ENCODE measurements around the gene WDR86. TPM values are rescaled to one million over a fixed set of nuclear protein-coding genes. Genes with fewer than 3 reads are reported as not detected.

The WDR86 gene
- total RNA-seq, 1 experiment from 2014 or later, result not detected

DNA sequence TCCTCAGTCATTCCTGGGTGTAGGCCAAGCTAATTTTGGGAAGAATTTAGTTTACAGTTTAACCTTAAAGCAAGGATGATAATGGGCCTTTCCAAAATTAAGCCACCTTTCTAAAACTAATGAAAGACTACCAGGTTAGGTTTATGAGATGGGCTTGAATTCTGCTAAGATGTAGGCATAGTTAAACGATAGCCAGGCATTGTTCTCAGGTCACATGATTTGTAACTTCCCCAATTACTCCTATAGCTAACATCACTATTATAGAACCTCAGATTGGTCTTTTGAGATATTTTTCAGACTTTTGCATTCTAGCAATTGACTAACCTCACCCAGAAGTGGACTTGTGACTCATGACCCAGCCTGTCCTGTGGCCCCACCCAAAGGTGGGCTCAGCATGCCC, 75.2 kb downstream of the WDR86 start:
- ChIA-PET RAD21 (ENCODE audit: low non-redundant PET in 1 of 2, low total read pairs in 2 of 2, uncharacterized antibody in 2 of 2, unreplicated experiment in 2 of 2) (no interaction called here), CTCF (no interaction called here), POLR2A (no interaction called here)
- no TSS peak for BruUV-seq (replicated peaks)
- no peaks in the 10 kb centered on the region for H3K36me3 ChIP-seq (ENCODE audit: control insufficient read depth in 1 of 2, insufficient read depth in 2 of 2, low read length in 2 of 2)
- intact Hi-C loops (cut with micrococcal nuclease), result no loop called here
- no peaks in the 10 kb centered on the region for H4K20me1 ChIP-seq (ENCODE audit: insufficient read depth)
- H3K27me3 ChIP-seq (ENCODE audit: insufficient read depth, low read length), result no peaks in the 10 kb centered on the region
- TF ChIP-seq SIN3A (IDR thresholded peaks at IDR 0.05; ENCODE audit: low read depth) (no peak), ATF3 (IDR thresholded peaks at IDR 0.05) (no peak), SRF (IDR thresholded peaks at IDR 0.05; ENCODE audit: low read depth) (no peak), FOSL1 (IDR thresholded peaks at IDR 0.05; ENCODE audit: low read depth) (no peak), ZNF274 (IDR thresholded peaks at IDR 0.05; ENCODE audit: low read depth, low read length) (no peak), POLR2AphosphoS5 (IDR thresholded peaks at IDR 0.05; ENCODE audit: low read depth, low read length) (no peak), ZFX (IDR thresholded peaks at IDR 0.05) (no peak), SP1 (IDR thresholded peaks at IDR 0.05; ENCODE audit: low read depth) (no peak), YY1 (IDR thresholded peaks at IDR 0.05; ENCODE audit: extremely low read depth, insufficient replicate concordance, low read depth, low read length) (no peak), JUND (IDR thresholded peaks at IDR 0.05) (no peak), RAD21 (IDR thresholded peaks at IDR 0.05; ENCODE audit: low read depth) (no peak), EZH2phosphoT487 (IDR thresholded peaks at IDR 0.05; ENCODE audit: borderline replicate concordance) (no peak), CTCF (IDR thresholded peaks at IDR 0.05 in 2 of 3, conservative IDR thresholded peaks at IDR 0.05 in 1 of 3; ENCODE audit: borderline replicate concordance in 1 of 3, insufficient read depth in 1 of 3, low read depth in 2 of 3, low read length in 2 of 3) (no peak), ELF1 (IDR thresholded peaks at IDR 0.05; ENCODE audit: borderline replicate concordance, low read depth) (no peak), EGR1 (IDR thresholded peaks at IDR 0.05; ENCODE audit: low read depth) (no peak), REST (IDR thresholded peaks at IDR 0.05; ENCODE audit: low read depth) (no peak), CBX3 (IDR thresholded peaks at IDR 0.05; ENCODE audit: low read depth) (no peak), TCF7L2 (IDR thresholded peaks at IDR 0.05; ENCODE audit: borderline replicate concordance, extremely low read depth, insufficient read depth, insufficient read length) (no peak)
- TF ChIP-seq, protein P1, sequence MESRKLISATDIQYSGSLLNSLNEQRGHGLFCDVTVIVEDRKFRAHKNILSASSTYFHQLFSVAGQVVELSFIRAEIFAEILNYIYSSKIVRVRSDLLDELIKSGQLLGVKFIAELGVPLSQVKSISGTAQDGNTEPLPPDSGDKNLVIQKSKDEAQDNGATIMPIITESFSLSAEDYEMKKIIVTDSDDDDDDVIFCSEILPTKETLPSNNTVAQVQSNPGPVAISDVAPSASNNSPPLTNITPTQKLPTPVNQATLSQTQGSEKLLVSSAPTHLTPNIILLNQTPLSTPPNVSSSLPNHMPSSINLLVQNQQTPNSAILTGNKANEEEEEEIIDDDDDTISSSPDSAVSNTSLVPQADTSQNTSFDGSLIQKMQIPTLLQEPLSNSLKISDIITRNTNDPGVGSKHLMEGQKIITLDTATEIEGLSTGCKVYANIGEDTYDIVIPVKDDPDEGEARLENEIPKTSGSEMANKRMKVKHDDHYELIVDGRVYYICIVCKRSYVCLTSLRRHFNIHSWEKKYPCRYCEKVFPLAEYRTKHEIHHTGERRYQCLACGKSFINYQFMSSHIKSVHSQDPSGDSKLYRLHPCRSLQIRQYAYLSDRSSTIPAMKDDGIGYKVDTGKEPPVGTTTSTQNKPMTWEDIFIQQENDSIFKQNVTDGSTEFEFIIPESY (IDR thresholded peaks at IDR 0.05; ENCODE audit: extremely low read depth, insufficient replicate concordance, low read length), result no peak
- TF ChIP-seq, protein P2, sequence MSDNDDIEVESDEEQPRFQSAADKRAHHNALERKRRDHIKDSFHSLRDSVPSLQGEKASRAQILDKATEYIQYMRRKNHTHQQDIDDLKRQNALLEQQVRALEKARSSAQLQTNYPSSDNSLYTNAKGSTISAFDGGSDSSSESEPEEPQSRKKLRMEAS (IDR thresholded peaks at IDR 0.05), result no peak
- H3K9me2 ChIP-seq (ENCODE audit: insufficient read depth), result no peaks in the 10 kb centered on the region
- no peak overlapping the region for H2AFZ ChIP-seq (ENCODE audit: low read depth, low read length, poor library complexity, severe bottlenecking)
- no peaks in the 10 kb centered on the region for H3K4me1 ChIP-seq (ENCODE audit: control insufficient read depth in 1 of 2, insufficient read depth in 2 of 2, low read length in 2 of 2)
- H3K9ac ChIP-seq (ENCODE audit: low read length), result no peak overlapping the region
- no peak overlapping the region for H3K4me2 ChIP-seq (ENCODE audit: low read length)
- H3K27ac ChIP-seq (ENCODE audit: low read depth, low read length), result no peak overlapping the region
- H3K79me2 ChIP-seq (ENCODE audit: insufficient read depth, low read length), result no peaks in the 10 kb centered on the region
- ATAC-seq (no peak), DNase-seq (ENCODE audit: low read depth, low spot score) (no peak)
- H3K9me3 ChIP-seq (ENCODE audit: control insufficient read depth in 1 of 2, insufficient read depth in 1 of 2, low read depth in 1 of 2, low read length in 2 of 2), result no peaks in the 10 kb centered on the region
- H3K4me3 ChIP-seq (replicated peaks in 1 of 2; ENCODE audit: low read depth in 1 of 2, low read length in 2 of 2), result no peak overlapping the region

All from HCT116 (cell line).